HG03280 (cell line): ENCODE data around the gene RNASEH2B.
A peak's percentile ranks its signal among the peaks of the same experiment; 100 is the strongest.

Experiments
- ATAC-seq: cut with Tn5 transposase; IDR thresholded peaks from one replicate; pipeline ENCODE4 v1.9.1; 2021; ENCODE audit warnings: mild to moderate bottlenecking, moderate library complexity; ENCODE audit not compliant: unreplicated experiment

Gene RNASEH2B

GRCh38 chr13:50905256-50905655, 4.3 kb upstream of the RNASEH2B start:
- no peak for ATAC-seq

- no peak for ATAC-seq
These were observed 1.8 kb upstream of the RNASEH2B start for GRCh38 chr13:50907781-50908180.

GRCh38 chr13:50908371-50908770, 1.2 kb upstream of the RNASEH2B start:
- ATAC-seq, result no peak

GRCh38 chr13:50910485-50910805, 854 bp downstream of the RNASEH2B start:
- no peak for ATAC-seq

GRCh38 chr13:50911081-50911631, 1.6 kb downstream of the RNASEH2B start:
- ATAC-seq, result no peak

- peak; percentile 46 for ATAC-seq
These were observed 2.6 kb downstream of the RNASEH2B start for GRCh38 chr13:50911937-50912795.

GRCh38 chr13:50912851-50913250, 3.3 kb downstream of the RNASEH2B start:
- no peak for ATAC-seq

- no peak for ATAC-seq
These were observed 4.6 kb downstream of the RNASEH2B start for GRCh38 chr13:50914176-50914700.

GRCh38 chr13:50914848-50915247, 5.3 kb downstream of the RNASEH2B start:
- ATAC-seq, result no peak

- ATAC-seq, result no peak
These were observed 6.0 kb downstream of the RNASEH2B start for GRCh38 chr13:50915565-50915964.

- ATAC-seq, result no peak
These were observed 7.2 kb downstream of the RNASEH2B start for GRCh38 chr13:50916701-50917184.

- ATAC-seq, result no peak
These were observed 8.0 kb downstream of the RNASEH2B start for GRCh38 chr13:50917572-50917971.

- ATAC-seq, result no peak
These were observed 9.0 kb downstream of the RNASEH2B start for GRCh38 chr13:50918567-50918966.

GRCh38 chr13:50919277-50919676, 9.7 kb downstream of the RNASEH2B start:
- no peak for ATAC-seq

GRCh38 chr13:50921706-50922105, 12.1 kb downstream of the RNASEH2B start:
- ATAC-seq, result no peak

GRCh38 chr13:50923272-50923671, 13.7 kb downstream of the RNASEH2B start:
- no peak for ATAC-seq

GRCh38 chr13:50924025-50924424, 14.4 kb downstream of the RNASEH2B start:
- ATAC-seq, result no peak

- ATAC-seq, result no peak
These were observed 18.1 kb downstream of the RNASEH2B start for GRCh38 chr13:50927701-50928100.

- ATAC-seq, result no peak
These were observed 18.5 kb downstream of the RNASEH2B start for GRCh38 chr13:50928102-50928501.

- ATAC-seq, result no peak
These were observed 19.3 kb downstream of the RNASEH2B start for GRCh38 chr13:50928659-50929462.

- ATAC-seq, result no peak
These were observed 22.5 kb downstream of the RNASEH2B start for GRCh38 chr13:50932091-50932490.
